Measurements from ENCODE around the gene NUP160. TPM values are rescaled to one million over a fixed set of nuclear protein-coding genes. Genes with fewer than 3 reads are reported as not detected.
A peak's percentile ranks its signal among the peaks of the same experiment; 100 is the strongest.
"Not testable (repeated sequence)": the region's sequence is repeated elsewhere in the genome, so short reads cannot be mapped to it uniquely, and the experiment has no call there.

Gene NUP160
- total RNA-seq, result 18.5 to 26.3 TPM (median 19.3 TPM) in 3 replicates
- long read RNA-seq, full-length matches to known transcripts, result 45 of 55 reads
- long read RNA-seq, partial matches to known transcripts, result 2 of 55 reads
- long read RNA-seq, other reads (novel, unspliced or antisense), result 8 of 55 reads

GRCh38 chr11:47847892-47848699 is at the start of gene NUP160:
Gene NUP160 (minus strand): TSS chr11:47848350. CDS start chr11:47848318, 32 bp downstream.
- H3K9me3 Mint-ChIP-seq (ENCODE audit: low read depth), result no peaks in the 10 kb centered on the region
- no peaks in the 10 kb centered on the region for H3K27me3 Mint-ChIP-seq (ENCODE audit: low read depth)
- H3K36me3 Mint-ChIP-seq (ENCODE audit: low read depth), result peaks cover 2% of the 10 kb centered on the region
- TF ChIP-seq CTCF (IDR thresholded peaks at IDR 0.05), result peak; percentile 30
- peaks cover 23% of the 10 kb centered on the region for H3K4me1 Mint-ChIP-seq (ENCODE audit: low read depth)
- peak within 1 kb of the TSS; percentile 99 for H3K4me3 Mint-ChIP-seq (ENCODE audit: unreplicated experiment)
- peak; percentile 90 for DNase-seq (ENCODE audit: low spot score)
- H3K27ac Mint-ChIP-seq (ENCODE audit: unreplicated experiment), result peak within 1 kb of the TSS; percentile 95

DNA sequence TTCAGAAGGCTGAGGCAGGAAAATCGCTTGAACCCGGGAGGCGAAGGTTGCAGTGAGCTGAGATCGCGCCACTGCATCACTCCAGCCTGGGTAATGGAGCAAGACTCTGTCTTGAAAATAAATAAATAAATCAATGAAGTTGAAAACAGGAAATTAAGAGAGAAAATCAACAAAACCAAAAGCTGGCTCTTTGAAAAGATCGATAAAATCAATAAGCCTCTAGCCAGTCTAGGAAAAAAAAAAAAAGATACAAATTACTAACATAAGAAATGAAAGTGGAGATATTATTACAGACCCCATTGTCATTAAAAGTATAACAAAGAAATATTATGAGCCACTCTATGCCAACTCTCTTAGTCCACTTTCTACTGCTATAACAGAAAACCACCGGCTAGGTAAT is 48.0 kb upstream of the NUP160 start:
- no peak for DNase-seq (ENCODE audit: low spot score)
- no peaks in the 10 kb centered on the region for H3K4me1 Mint-ChIP-seq (ENCODE audit: low read depth)
- H3K27me3 Mint-ChIP-seq (ENCODE audit: low read depth), result no peaks in the 10 kb centered on the region
- H3K36me3 Mint-ChIP-seq (ENCODE audit: low read depth), result no peaks in the 10 kb centered on the region
- no peak overlapping the region for H3K4me3 Mint-ChIP-seq (ENCODE audit: unreplicated experiment)
- H3K9me3 Mint-ChIP-seq (ENCODE audit: low read depth), result peaks cover 2% of the 10 kb centered on the region
- no peak for TF ChIP-seq CTCF (IDR thresholded peaks at IDR 0.05)
- H3K27ac Mint-ChIP-seq (ENCODE audit: unreplicated experiment), result no peak overlapping the region

GRCh38 chr11:47895035-47895434 is 46.9 kb upstream of the NUP160 start:
- no peak for DNase-seq (ENCODE audit: low spot score)
- no peak for TF ChIP-seq CTCF (IDR thresholded peaks at IDR 0.05)
- H3K4me3 Mint-ChIP-seq (ENCODE audit: unreplicated experiment), result no peak overlapping the region
- H3K4me1 Mint-ChIP-seq (ENCODE audit: low read depth), result no peaks in the 10 kb centered on the region
- H3K27ac Mint-ChIP-seq (ENCODE audit: unreplicated experiment), result no peak overlapping the region
- no peaks in the 10 kb centered on the region for H3K36me3 Mint-ChIP-seq (ENCODE audit: low read depth)
- no peaks in the 10 kb centered on the region for H3K27me3 Mint-ChIP-seq (ENCODE audit: low read depth)
- H3K9me3 Mint-ChIP-seq (ENCODE audit: low read depth), result peaks cover 2% of the 10 kb centered on the region

- H3K36me3 Mint-ChIP-seq (ENCODE audit: low read depth); H3K4me1 Mint-ChIP-seq (ENCODE audit: low read depth); H3K27me3 Mint-ChIP-seq (ENCODE audit: low read depth); H3K4me3 Mint-ChIP-seq (ENCODE audit: unreplicated experiment); DNase-seq (ENCODE audit: low spot score); H3K27ac Mint-ChIP-seq (ENCODE audit: unreplicated experiment); H3K9me3 Mint-ChIP-seq (ENCODE audit: low read depth): not testable (repeated sequence)
Measured at GRCh38 chr11:47892546-47893276, 44.6 kb upstream of the NUP160 start.

- no peak overlapping the region for H3K27ac Mint-ChIP-seq (ENCODE audit: unreplicated experiment)
- no peak for TF ChIP-seq CTCF (IDR thresholded peaks at IDR 0.05)
Measured at GRCh38 chr11:47891886-47892285, 43.7 kb upstream of the NUP160 start.

More at GRCh38 chr11:47891886-47892285, 43.7 kb upstream of the NUP160 start:
- H3K9me3 Mint-ChIP-seq (ENCODE audit: low read depth), result peaks cover 2% of the 10 kb centered on the region
- H3K36me3 Mint-ChIP-seq (ENCODE audit: low read depth), result no peaks in the 10 kb centered on the region
- H3K4me3 Mint-ChIP-seq (ENCODE audit: unreplicated experiment), result no peak overlapping the region
- DNase-seq (ENCODE audit: low spot score), result no peak
- H3K4me1 Mint-ChIP-seq (ENCODE audit: low read depth), result no peaks in the 10 kb centered on the region
- H3K27me3 Mint-ChIP-seq (ENCODE audit: low read depth), result no peaks in the 10 kb centered on the region

Data from chondrocyte (in vitro differentiated cells).